GM21529 (cell line): ENCODE measurements around the gene PTCRA.
"Not testable (repeated sequence)": the region's sequence is repeated elsewhere in the genome, so short reads cannot be mapped to it uniquely, and the experiment has no call there.

Experiments used
- ATAC-seq: cut with Tn5 transposase; IDR thresholded peaks from one replicate; pipeline ENCODE4 v1.9.1; 2021; ENCODE audit not compliant: unreplicated experiment

The PTCRA gene

GRCh38 chr6:42939810-42940167 lies 23.9 kb downstream of the PTCRA start:
- ATAC-seq = no peak

GRCh38 chr6:42940493-42941045 lies 24.7 kb downstream of the PTCRA start:
- no peak for ATAC-seq

- ATAC-seq = not testable (repeated sequence)
Observed at GRCh38 chr6:42941356-42941755, 25.5 kb downstream of the PTCRA start.

DNA sequence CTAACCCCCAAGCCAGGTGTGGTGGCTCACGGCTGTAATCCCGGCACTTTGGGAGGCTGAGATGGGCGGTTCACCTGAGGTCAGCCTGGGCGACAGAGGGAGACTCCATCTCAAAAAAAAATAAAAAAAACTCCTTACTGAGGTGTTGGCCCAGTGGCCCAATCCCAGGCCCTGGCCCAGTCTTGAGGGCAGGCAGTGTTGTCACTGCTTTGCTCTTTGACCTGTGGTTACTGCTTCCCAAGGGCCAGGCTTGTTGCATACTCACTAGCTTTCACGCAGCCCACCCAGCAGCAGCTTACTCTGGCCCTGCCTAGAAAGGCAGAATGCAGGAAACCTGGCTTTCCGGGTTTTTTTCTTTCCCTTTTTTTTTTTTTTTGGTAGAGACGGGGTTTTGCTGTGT lies 26.6 kb downstream of the PTCRA start:
- ATAC-seq = no peak

GRCh38 chr6:42947950-42948349 lies 32.1 kb downstream of the PTCRA start:
- ATAC-seq = no peak

GRCh38 chr6:42952389-42952788 lies 36.5 kb downstream of the PTCRA start:
- no peak for ATAC-seq

DNA sequence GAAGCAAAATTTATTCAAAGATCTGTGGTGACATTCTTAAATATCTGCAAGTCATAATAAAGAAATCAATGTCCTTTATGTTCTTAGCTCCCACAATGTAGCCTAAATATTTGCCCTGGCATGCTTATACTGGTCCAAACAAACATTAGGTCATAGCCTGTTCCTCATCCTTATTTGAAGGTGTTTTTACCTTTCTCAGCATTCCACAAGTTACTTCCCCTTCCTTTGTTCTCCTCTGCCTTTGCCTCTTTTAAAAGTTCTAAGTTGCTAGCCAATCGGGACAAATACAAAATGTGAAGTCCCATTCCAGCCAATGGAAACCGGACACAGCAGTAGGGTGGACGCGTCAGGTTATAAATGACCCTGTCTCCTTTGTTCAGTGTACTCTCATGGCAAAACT lies 38.6 kb downstream of the PTCRA start:
- not testable (repeated sequence) for ATAC-seq

DNA sequence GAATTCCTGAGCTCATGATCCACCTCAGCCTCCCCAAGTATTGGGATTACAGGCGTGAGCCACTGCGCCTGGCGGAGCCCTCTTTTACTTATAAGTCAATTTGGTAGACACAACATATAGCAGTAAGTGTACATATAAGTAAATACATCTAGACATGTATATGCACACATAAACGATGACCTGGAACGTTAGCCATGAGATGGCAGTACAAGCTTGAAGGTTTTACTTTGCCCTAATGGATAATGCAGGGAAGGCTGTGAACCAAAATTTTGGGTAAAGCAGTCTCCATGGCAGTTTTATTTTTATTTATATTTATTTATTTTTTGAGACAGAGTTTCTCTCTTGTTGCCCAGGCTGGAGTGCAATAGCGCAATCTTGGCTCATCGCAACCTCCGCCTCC lies 42.3 kb downstream of the PTCRA start:
- no peak for ATAC-seq

DNA sequence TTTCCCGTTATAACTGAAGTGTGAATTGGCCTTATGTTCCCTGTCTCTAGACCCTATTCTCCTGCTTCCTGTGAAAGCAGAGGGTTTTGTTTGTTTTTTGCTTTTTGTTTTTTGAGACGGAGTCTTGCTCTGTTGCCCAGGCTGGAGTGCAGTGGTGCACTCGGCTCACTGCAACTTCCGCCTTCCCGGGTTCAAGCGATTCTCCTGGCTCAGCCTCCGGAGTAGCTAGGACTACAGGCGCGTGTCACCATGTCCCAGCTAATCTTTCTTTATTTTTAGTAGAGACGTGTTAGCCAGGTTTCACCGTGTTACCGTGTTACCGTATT lies 44.0 kb downstream of the PTCRA start:
- no peak for ATAC-seq

DNA sequence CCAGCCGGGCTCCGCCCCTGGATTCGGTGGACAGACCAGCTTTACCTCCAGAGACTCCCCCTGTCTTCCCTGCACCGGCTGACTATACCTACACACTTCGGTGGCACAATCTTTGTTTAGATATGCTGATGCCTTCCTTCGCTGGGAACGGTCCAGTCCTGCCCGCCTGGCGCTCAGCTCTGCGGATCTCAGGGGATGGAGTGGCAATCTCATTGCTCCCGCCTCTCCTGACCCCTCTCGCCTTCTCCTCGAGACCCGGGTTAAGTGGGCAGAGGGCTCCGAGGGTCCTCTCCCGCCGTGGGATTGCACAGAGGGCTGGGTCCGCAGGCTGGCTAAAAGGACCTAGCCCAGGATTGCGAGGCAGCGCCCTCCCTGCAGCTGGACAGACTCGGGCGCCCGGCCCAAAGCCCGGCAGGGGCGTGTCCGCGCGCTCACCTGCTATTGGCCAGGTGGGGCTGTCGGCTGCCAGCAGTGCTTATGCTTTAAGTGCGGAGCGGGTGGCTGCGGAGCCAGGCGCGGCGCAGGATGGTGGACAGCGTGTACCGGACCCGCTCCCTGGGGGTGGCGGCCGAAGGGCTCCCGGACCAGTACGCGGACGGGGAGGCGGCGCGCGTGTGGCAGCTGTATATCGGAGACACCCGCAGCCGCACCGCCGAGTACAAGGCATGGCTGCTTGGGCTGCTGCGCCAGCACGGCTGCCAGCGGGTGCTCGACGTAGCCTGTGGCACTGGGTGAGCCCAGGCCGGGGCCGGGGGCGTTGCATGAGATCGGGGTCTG lies 44.6 kb downstream of the PTCRA start, which contains the start of gene GNMT:
Gene GNMT (plus strand): TSS at position 512 of the 777 bp plus-strand sequence. CDS start 14 bp downstream, at position 526.
- no peak for ATAC-seq

- ATAC-seq = no peak
Observed at GRCh38 chr6:42961020-42961470, 45.2 kb downstream of the PTCRA start.

GRCh38 chr6:42962096-42962495 lies 46.2 kb downstream of the PTCRA start:
- ATAC-seq = no peak

- no peak for ATAC-seq
Observed at GRCh38 chr6:42962502-42963178, 46.8 kb downstream of the PTCRA start.

- no peak for ATAC-seq
Observed at GRCh38 chr6:42963179-42963854, 47.5 kb downstream of the PTCRA start.

DNA sequence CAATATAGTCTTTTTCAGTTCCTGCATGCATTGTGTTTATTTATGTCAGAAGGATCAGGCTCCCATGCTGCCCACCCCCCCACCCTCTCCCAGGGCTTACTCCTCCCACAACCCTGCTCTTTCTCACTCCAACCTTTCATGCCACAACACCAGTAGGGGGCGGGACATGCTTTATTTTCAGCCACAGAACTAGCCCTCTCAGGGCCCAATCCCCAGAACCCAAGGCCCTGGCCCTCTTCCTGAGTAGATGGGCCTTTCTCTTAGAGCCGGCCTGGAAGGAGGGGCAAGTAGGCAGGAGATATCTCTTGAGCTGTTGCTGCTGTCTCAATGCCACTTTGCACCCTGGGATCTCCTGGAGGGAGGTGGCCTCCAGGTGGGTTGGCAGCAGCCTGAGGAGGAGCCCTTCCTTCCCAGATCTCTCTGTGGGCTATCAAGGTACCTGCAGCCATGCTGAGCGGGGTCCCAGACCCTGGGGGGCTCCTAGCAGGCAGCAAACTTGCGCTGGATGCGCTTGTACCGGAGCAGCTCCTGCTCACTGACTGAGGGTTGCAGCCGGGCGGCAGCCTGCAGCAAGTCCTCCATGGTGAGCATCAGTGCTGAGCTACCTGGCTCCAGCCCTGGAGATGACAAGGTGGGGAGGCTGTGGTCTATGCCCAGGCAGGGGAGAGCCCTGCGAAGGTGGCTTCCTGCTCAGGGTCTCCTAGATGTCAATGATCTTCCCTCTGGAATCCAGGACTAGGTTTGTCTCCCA lies 48.2 kb downstream of the PTCRA start:
- no peak for ATAC-seq

GRCh38 chr6:42966571-42966970 lies 50.7 kb downstream of the PTCRA start:
- ATAC-seq = no peak

GRCh38 chr6:42967228-42967627 lies 51.4 kb downstream of the PTCRA start:
- ATAC-seq = no peak

- ATAC-seq = no peak
Observed at GRCh38 chr6:42968126-42968701, 52.4 kb downstream of the PTCRA start.

GRCh38 chr6:42968783-42969182 lies 52.9 kb downstream of the PTCRA start:
- ATAC-seq = no peak

DNA sequence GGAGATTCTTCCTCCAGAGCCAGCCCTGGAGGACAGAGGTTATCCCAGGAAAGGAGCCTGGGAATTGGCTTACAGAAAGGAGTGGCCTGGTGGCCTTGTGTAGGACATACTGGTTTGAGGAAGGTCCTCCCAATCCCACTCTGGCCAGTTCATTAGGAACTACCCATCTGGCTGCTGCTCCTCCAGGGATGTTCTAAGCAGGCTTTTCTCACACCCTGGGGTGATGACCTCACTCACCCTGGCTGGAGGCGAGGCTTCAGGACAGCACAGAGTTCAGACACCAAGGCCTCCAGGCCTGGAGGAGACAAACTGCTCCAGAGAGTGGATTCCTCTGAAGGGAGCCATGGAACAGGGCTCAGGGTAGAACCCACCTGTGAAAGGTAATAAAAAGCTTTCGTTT lies 53.6 kb downstream of the PTCRA start:
- ATAC-seq = no peak

DNA sequence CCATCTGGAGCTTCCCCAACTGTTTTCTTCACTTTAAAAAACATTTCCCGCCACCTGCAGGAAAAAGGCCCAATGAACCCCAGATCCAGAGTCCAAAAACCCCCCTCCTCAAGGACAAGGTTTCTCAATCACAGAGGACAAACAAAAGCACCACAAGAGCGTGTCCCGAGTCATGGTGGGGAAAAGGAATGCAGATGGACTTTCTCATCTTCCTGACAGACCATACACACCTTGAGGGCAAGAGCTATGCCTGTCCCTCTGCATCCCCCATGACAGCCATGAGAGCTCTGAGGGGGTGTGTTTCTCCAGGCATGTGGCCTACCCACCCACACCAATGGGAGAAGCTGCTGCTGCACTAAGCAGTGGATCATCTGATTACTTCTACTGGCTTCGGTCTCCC lies 54.1 kb downstream of the PTCRA start:
- no peak for ATAC-seq
